Spleen (tissue), 7 donors: ENCODE results near the gene CILP2.

Experiments used
- POLR2A ChIP-seq, 3 donors: fragments of 450-650 bp; IDR thresholded peaks; one replicate each; pipeline ENCODE4 v1.5.1; 2017; ENCODE audit warnings: antibody characterized with exemption in 3 of 3, mild to moderate bottlenecking in 1 of 3
- TF ChIP-seq, protein P1 (sequence below), 11 experiments: fragments of 200-600 bp in 7 of 11; fragments of 450-650 bp in 4 of 11; sonication (generic) in 4 of 11; IDR thresholded peaks in 8 of 11; conservative IDR thresholded peaks in 3 of 11; 1 replicate in 7 of 11; 2 replicates in 4 of 11; pipeline versions ENCODE4 v1.4.0 to v1.8.0; 2016 to 2021; ENCODE audit warnings: antibody characterized with exemption in 11 of 11, inconsistent platforms in 4 of 11, mild to moderate bottlenecking in 1 of 11
- donor health status: DM: no; HTN: no; CAD: no; lungs with moderate emphysema.
- donor health status: DM: no; HTN: no; CAD: no.
- donor health status: DM: no; HTN: no; CAD: no.

DNA sequence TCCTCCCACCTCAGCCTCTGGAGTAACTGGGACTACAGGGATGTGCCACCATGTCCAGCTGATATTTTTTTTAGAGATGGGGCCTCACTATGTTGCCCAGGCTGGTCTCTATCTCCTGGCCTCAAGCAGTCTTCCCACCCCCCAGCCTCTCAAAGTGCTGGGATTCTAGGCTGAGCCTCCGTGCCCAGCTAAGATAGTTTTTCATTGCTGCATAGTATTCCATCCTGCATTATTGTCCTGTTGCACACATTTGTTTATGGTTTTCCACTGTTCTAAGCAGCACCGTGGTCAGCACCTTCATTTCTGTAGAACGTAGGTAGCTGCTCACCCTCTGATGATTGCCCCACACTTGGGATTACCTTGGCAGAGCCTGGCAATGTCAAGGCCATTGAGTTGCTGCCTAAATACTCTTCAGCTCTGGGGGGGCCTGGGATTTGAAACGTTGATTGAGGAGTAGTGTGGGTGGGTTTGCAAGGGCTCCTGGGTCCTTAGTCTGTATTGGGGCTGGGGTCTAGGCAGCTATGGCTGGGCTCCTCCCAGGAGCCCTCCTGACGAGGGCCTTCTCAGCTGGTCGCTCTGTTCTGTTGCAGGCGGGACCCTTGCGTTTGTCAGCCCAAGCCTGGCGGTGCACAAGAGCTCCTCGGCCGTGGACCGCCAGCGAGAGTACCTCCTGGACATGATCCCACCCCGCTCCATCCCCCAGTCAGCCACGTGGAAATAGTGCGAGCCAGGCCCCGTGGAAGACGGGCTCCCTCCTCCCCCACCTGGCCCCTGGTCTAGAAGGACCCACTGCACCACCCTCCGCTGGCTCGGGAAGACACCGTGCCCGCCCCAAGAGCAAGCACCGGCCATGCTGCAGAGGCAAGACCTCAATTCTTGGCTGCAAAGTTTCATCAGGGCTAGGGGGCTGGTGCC, 33.1 kb upstream of the CILP2 start:
- TF ChIP-seq, protein P1, sequence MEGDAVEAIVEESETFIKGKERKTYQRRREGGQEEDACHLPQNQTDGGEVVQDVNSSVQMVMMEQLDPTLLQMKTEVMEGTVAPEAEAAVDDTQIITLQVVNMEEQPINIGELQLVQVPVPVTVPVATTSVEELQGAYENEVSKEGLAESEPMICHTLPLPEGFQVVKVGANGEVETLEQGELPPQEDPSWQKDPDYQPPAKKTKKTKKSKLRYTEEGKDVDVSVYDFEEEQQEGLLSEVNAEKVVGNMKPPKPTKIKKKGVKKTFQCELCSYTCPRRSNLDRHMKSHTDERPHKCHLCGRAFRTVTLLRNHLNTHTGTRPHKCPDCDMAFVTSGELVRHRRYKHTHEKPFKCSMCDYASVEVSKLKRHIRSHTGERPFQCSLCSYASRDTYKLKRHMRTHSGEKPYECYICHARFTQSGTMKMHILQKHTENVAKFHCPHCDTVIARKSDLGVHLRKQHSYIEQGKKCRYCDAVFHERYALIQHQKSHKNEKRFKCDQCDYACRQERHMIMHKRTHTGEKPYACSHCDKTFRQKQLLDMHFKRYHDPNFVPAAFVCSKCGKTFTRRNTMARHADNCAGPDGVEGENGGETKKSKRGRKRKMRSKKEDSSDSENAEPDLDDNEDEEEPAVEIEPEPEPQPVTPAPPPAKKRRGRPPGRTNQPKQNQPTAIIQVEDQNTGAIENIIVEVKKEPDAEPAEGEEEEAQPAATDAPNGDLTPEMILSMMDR (IDR thresholded peaks at IDR 0.05 in 8 of 11, conservative IDR thresholded peaks at IDR 0.05 in 3 of 11): no peak
- no peak for TF ChIP-seq POLR2A (IDR thresholded peaks at IDR 0.05)
